GM18951 (cell line): ENCODE data around the gene CST9.

Experiments used
- POLR2A ChIP-seq: IDR thresholded peaks from 4 replicates; pipeline ENCODE4 v1.6.1; 2011; ENCODE audit warnings: mild to moderate bottlenecking; ENCODE audit not compliant: insufficient read length, insufficient read depth; ENCODE audit errors: extremely low read depth
- in situ Hi-C: fragments of 300-500 bp; cut with MboI; formaldehyde crosslinking; loops from one replicate; pipeline ENCODE4 v1.12.0; 2022; ENCODE audit warnings: low sequenced_read_pairs, mixed read lengths, inconsistent platforms; ENCODE audit not compliant: unreplicated experiment

The CST9 gene

GRCh38 chr20:23605867-23606651 lies at the start of gene CST9:
Gene CST9, minus strand, starts transcription at chr20:23605917. Its CDS starts 53 bp downstream, at chr20:23605864.
- TF ChIP-seq POLR2A = no peak
- in situ Hi-C loops = loop anchor here (25.0 kb wide), 1 partner anchor 169 kb away; the partner anchor contains the start of gene CSTL1

- in situ Hi-C loops = no loop called here
- TF ChIP-seq POLR2A = no peak
These were observed 49.0 kb upstream of the CST9 start for GRCh38 chr20:23654717-23655116.

GRCh38 chr20:23654000-23654399 lies 48.3 kb upstream of the CST9 start:
- no peak for TF ChIP-seq POLR2A
- in situ Hi-C loops = no loop called here

GRCh38 chr20:23653400-23653938 lies 47.8 kb upstream of the CST9 start:
- in situ Hi-C loops = no loop called here

DNA sequence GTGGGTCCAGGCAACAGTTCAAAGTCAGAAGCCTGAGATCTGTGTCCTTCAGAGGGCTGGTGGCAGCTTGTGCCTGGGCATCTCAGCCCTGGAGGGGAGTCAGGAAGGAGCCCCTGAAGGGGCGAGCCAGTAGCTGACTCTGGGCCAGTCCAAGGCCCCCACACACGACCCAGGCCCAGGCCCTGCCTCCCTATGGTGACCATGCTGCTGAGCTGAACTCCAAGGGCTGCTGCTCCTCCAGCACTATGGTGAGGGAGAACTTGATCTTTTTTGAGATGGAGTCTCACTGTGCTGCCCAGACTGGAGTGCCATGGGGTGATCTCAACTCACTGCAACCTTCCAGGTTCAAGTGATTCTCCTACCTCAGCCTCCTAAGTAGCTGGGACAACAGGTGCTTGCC lies 47.2 kb upstream of the CST9 start:
- in situ Hi-C loops = no loop called here

More at GRCh38 chr20:23653400-23653938, 47.8 kb upstream of the CST9 start:
- TF ChIP-seq POLR2A = no peak

GRCh38 chr20:23652371-23652770 lies 46.7 kb upstream of the CST9 start:
- in situ Hi-C loops = no loop called here
- TF ChIP-seq POLR2A = no peak

More for the DNA sequence above, 47.2 kb upstream of the CST9 start:
- no peak for TF ChIP-seq POLR2A

GRCh38 chr20:23651117-23651516 lies 45.4 kb upstream of the CST9 start:
- in situ Hi-C loops = no loop called here
- no peak for TF ChIP-seq POLR2A

- no peak for TF ChIP-seq POLR2A
- in situ Hi-C loops = no loop called here
These were observed 44.2 kb upstream of the CST9 start for GRCh38 chr20:23649830-23650417.

DNA sequence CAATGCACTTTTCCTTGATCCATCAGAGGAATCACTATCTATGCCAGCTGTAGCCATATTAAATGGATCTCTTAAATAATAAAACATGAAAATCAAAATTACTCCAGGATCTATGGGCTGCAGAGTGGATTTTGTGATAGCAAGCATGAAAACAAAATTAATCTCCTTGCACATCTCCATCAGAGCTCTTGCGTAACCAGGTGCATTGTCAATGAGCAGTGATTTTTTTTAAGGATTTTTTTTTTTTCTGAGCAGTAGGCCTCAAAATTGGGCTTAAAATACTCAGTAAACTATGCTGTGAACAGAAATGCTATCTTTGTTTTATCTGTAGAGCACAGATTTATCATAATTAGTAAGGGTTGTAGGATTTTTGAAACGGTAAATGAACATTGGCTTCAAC lies 43.5 kb upstream of the CST9 start:
- TF ChIP-seq POLR2A = no peak
- in situ Hi-C loops = no loop called here

GRCh38 chr20:23647346-23647745 lies 41.6 kb upstream of the CST9 start:
- in situ Hi-C loops = no loop called here
- TF ChIP-seq POLR2A = no peak

- in situ Hi-C loops = no loop called here
- TF ChIP-seq POLR2A = no peak
These were observed 40.6 kb upstream of the CST9 start for GRCh38 chr20:23646106-23646873.

DNA sequence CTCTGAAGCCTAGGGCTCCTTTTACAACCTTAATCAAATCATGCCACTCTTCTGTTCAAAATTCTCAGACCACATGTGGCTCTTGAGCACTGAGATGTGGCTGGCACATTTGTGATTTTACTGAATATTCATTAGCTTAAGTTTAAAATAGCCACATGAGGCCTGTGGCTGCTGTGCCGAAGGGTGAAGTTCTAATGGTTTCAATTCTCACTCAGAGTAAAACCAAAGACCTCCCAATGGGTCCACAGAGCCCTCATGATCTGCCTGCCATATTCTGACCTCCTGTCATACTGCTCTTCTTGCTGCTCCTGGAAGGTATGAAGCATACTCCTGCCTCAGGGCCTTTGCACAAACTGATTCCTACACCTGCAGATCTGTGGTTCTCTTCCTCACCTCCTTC lies 39.9 kb upstream of the CST9 start:
- in situ Hi-C loops = no loop called here
- no peak for TF ChIP-seq POLR2A

DNA sequence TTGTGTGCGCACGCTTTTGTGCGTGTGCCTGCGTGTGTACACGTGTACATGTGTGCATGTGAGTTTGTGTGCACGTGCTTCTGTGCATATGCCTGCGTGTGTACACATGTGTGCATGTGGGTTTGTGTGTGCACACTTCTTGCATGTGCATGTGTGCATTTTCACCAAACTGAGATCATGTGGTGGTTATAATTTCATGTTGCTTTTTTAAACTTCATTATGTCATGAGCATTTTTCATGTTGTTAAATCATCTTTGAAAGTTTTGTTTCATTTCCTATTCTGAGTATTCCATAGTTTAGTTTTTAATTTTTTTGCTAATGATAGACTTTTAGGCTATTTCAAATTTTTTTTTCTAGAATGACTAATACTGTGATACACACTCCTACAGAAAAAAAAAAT lies 38.4 kb upstream of the CST9 start:
- in situ Hi-C loops = no loop called here
- no peak for TF ChIP-seq POLR2A

DNA sequence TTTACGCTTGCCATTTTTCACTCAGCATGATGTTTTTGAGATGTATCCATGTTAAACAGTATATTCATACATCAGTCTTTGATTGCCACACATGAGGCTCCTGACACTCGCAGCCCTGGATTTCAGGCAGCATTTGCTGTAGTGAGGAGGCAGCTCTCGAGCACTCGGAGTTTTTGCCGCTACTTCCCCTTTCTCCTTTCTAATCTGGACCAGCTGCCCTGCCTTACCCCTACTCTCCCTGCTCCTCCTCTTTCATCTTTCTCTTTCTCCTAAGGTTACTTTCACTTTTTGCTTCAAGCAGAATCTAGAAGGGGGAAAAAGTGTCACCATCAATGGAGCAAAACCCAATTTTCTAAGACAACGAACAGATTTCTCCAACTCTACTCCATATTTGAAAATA lies 37.9 kb upstream of the CST9 start:
- in situ Hi-C loops = no loop called here
- no peak for TF ChIP-seq POLR2A
